Esophagus muscularis mucosa (tissue), 4 donors: ENCODE measurements around the gene LIPA. TPM values are rescaled to one million over a fixed set of nuclear protein-coding genes. Genes with fewer than 3 reads are reported as not detected.
A peak's percentile ranks its signal among the peaks of the same experiment; 100 is the strongest.

Source experiments
- DNase-seq: peaks from one replicate; pipeline ENCODE4 v3.0.0-alpha.2; 2017; ENCODE audit errors: extremely low spot score
- H3K27ac ChIP-seq, 4 donors: fragments of 200-600 bp; sonication (generic); replicated peaks in 1 of 4; 1 replicate in 3 of 4; 2 replicates in 1 of 4; pipeline ENCODE4 v1.5.1; 2016 to 2019; ENCODE audit warnings: mild to moderate bottlenecking in 1 of 4
- H3K27me3 ChIP-seq, 4 donors: fragments of 200-600 bp; sonication (generic); one replicate each; pipeline versions ENCODE4 v1.5.1 to v1.6.0; 2016 to 2019
- H3K36me3 ChIP-seq, 4 donors: fragments of 200-600 bp; sonication (generic); one replicate each; pipeline ENCODE4 v1.5.1; 2016 to 2019
- H3K4me1 ChIP-seq, 4 donors: fragments of 200-600 bp; sonication (generic); one replicate each; pipeline ENCODE4 v1.5.1; 2016 to 2019
- H3K4me3 ChIP-seq, 4 donors: fragments of 200-600 bp; sonication (generic); 1 replicate in 2 of 4; 2 replicates in 2 of 4; pipeline ENCODE4 v1.5.1; 2016 to 2019; ENCODE audit warnings: mild to moderate bottlenecking in 4 of 4, moderate library complexity in 1 of 4
- H3K9me3 ChIP-seq, 4 donors: fragments of 200-600 bp; sonication (generic); 1 replicate in 3 of 4; 2 replicates in 1 of 4; pipeline ENCODE4 v1.5.1; 2016 to 2019
- CTCF ChIP-seq, 3 experiments: fragments of 200-600 bp in 2 of 3; fragments of 450-650 bp in 1 of 3; sonication (generic) in 2 of 3; IDR thresholded peaks; one replicate each; pipeline ENCODE4 v1.5.1; 2017 to 2019; ENCODE audit warnings: antibody characterized with exemption in 3 of 3, mild to moderate bottlenecking in 2 of 3, moderate library complexity in 1 of 3
- EP300 ChIP-seq: sonication (generic); formaldehyde crosslinking; IDR thresholded peaks from one replicate; pipeline ENCODE4 v1.6.1; 2017; ENCODE audit warnings: antibody characterized with exemption
- POLR2A ChIP-seq: fragments of 450-650 bp; IDR thresholded peaks from one replicate; pipeline ENCODE4 v1.6.1; 2017; ENCODE audit warnings: antibody characterized with exemption, moderate library complexity, mild to moderate bottlenecking, low read depth
- POLR2AphosphoS5 ChIP-seq, 2 donors: sonication (generic); formaldehyde crosslinking; IDR thresholded peaks; one replicate each; pipeline ENCODE4 v1.6.1; 2017; ENCODE audit warnings: antibody characterized with exemption in 2 of 2
- WGBS: methylation state at CpG from one replicate; pipeline ENCODE4 v1.1.5; 2018; 5-methylcytosine and 5-hydroxymethylcytosine counted together
- intact Hi-C: fragments of 100-400 bp; cut with DNase I; formaldehyde crosslinking; loops from one replicate; pipeline ENCODE4 v1.15.1; 2023
- total RNA-seq, 4 donors: library from RNA; depleted of rRNA; stranded (reverse); fragments of >200 nt; gene quantifications; one replicate each; pipeline versions ENCODE4 v1.1.0 to v1.2.1, GENCODE V29; 2016

The LIPA gene
- total RNA-seq, 4 donors from 2014 or later = 18.3 to 28.3 (median 24.0) TPM

- DNase-seq = no peak
- H3K4me1 ChIP-seq = peaks cover 4 to 22% (median 12%) of the 10 kb centered on the region in 4 donors
- TF ChIP-seq CTCF (IDR thresholded peaks at IDR 0.05) = no peak
- no peak for TF ChIP-seq POLR2AphosphoS5 (IDR thresholded peaks at IDR 0.05)
- no peak for TF ChIP-seq EP300
- no peak for TF ChIP-seq POLR2A
- WGBS = 93% methylated on average over 2 of the region's 2 CpGs
- H3K27ac ChIP-seq = no peak overlapping the region
- no peaks in the 10 kb centered on the region for H3K27me3 ChIP-seq
- intact Hi-C loops = no loop called here
- H3K4me3 ChIP-seq = no peak overlapping the region
- peaks cover 3 to 36% (median 17%) of the 10 kb centered on the region in 4 donors for H3K36me3 ChIP-seq
- H3K9me3 ChIP-seq = no peaks in the 10 kb centered on the region
These were observed 35.5 kb downstream of the LIPA start for GRCh38 chr10:89216056-89216455.

GRCh38 chr10:89215511-89215910 is 36.1 kb downstream of the LIPA start:
- Histone ChIP-seq H3K27me3 (no peaks in the 10 kb centered on the region), H3K4me1 (peaks cover 4 to 22% (median 12%) of the 10 kb centered on the region in 4 donors), H3K36me3 (peaks cover 3 to 31% (median 17%) of the 10 kb centered on the region in 4 donors), H3K4me3 (no peak overlapping the region), H3K27ac (no peak overlapping the region), H3K9me3 (no peaks in the 10 kb centered on the region)
- 73% methylated on average over 1 of the region's 1 CpG for WGBS
- no peak for TF ChIP-seq CTCF (IDR thresholded peaks at IDR 0.05)
- TF ChIP-seq POLR2A = no peak
- TF ChIP-seq POLR2AphosphoS5 (IDR thresholded peaks at IDR 0.05) = no peak
- TF ChIP-seq EP300 = no peak
- DNase-seq = no peak
- intact Hi-C loops = no loop called here

GRCh38 chr10:89214566-89215165 is 36.9 kb downstream of the LIPA start:
- 86% methylated on average over 8 of the region's 8 CpGs for WGBS
- no peak for TF ChIP-seq POLR2A
- no peak for TF ChIP-seq POLR2AphosphoS5 (IDR thresholded peaks at IDR 0.05)
- no peak for TF ChIP-seq EP300
- no peak for TF ChIP-seq CTCF (IDR thresholded peaks at IDR 0.05)
- no peaks in the 10 kb centered on the region for H3K9me3 ChIP-seq
- H3K27me3 ChIP-seq = no peaks in the 10 kb centered on the region
- H3K4me3 ChIP-seq = no peak overlapping the region
- H3K36me3 ChIP-seq = peaks cover 3 to 22% (median 15%) of the 10 kb centered on the region in 4 donors
- intact Hi-C loops = loop anchor here (5.0 kb wide), 1 partner anchor 282 kb away; no protein-coding TSS in a partner anchor
- DNase-seq = no peak
- H3K27ac ChIP-seq = no peak overlapping the region
- peaks cover 4 to 22% (median 12%) of the 10 kb centered on the region in 4 donors for H3K4me1 ChIP-seq

GRCh38 chr10:89213191-89213808 is 38.3 kb downstream of the LIPA start:
- DNase-seq = no peak
- TF ChIP-seq EP300 (no peak), POLR2A (no peak), POLR2AphosphoS5 (IDR thresholded peaks at IDR 0.05) (no peak), CTCF (IDR thresholded peaks at IDR 0.05) (peak; percentile 58 to 76 (median 63))
- peaks cover 3 to 18% (median 13%) of the 10 kb centered on the region in 4 donors for H3K36me3 ChIP-seq
- H3K9me3 ChIP-seq = no peaks in the 10 kb centered on the region
- 30% methylated on average over 8 of the region's 8 CpGs for WGBS
- intact Hi-C loops = loop anchor here (5.0 kb wide), 1 partner anchor 281 kb away; no protein-coding TSS in a partner anchor
- H3K27ac ChIP-seq = no peak overlapping the region
- H3K27me3 ChIP-seq = peaks cover 0 to 5% (median 0%) of the 10 kb centered on the region in 4 donors
- H3K4me3 ChIP-seq = no peak overlapping the region
- peaks cover 4 to 24% (median 12%) of the 10 kb centered on the region in 4 donors for H3K4me1 ChIP-seq
